ENCODE measurements around the gene FAM229B.

DNA sequence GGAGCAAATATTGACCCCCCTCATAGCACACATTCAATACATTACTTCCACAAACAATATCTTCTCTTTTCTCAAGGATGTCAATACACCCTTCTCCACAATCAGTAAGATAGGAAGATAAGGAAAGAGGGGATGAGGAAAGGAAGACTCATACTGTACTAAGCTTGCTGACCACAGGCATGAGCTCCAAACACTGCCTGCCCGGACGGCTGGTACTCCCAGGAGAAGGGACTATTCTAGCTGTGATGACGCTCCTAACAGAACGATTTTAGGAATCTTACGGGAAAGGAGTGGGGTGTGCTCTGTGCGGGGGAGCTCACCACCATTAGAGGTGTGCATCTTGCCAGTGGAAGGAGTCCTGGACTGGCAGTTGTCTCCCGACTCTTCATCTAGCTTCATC is 37.4 kb upstream of the FAM229B start:
- TF ChIP-seq, protein P1, sequence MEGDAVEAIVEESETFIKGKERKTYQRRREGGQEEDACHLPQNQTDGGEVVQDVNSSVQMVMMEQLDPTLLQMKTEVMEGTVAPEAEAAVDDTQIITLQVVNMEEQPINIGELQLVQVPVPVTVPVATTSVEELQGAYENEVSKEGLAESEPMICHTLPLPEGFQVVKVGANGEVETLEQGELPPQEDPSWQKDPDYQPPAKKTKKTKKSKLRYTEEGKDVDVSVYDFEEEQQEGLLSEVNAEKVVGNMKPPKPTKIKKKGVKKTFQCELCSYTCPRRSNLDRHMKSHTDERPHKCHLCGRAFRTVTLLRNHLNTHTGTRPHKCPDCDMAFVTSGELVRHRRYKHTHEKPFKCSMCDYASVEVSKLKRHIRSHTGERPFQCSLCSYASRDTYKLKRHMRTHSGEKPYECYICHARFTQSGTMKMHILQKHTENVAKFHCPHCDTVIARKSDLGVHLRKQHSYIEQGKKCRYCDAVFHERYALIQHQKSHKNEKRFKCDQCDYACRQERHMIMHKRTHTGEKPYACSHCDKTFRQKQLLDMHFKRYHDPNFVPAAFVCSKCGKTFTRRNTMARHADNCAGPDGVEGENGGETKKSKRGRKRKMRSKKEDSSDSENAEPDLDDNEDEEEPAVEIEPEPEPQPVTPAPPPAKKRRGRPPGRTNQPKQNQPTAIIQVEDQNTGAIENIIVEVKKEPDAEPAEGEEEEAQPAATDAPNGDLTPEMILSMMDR (conservative IDR thresholded peaks at IDR 0.05; ENCODE audit: low read depth, low read length): no peak
- no peak for TF ChIP-seq MAZ (IDR thresholded peaks at IDR 0.05; ENCODE audit: borderline replicate concordance, low read depth, low read length)
- no peak for TF ChIP-seq MXI1 (IDR thresholded peaks at IDR 0.05; ENCODE audit: borderline replicate concordance, low read depth, low read length)
- no peak for TF ChIP-seq CEBPB (IDR thresholded peaks at IDR 0.05; ENCODE audit: low read depth, low read length)
- no peak for TF ChIP-seq POLR2A (IDR thresholded peaks at IDR 0.05; ENCODE audit: low read depth, low read length)

Data from IMR-90 (cell line).